IgD-negative memory B cell (primary cell): ENCODE data around the gene GYG1. TPM values are rescaled to one million over a fixed set of nuclear protein-coding genes. Genes with fewer than 3 reads are reported as not detected.

Experiments used
- H3K27ac Mint-ChIP-seq, 3 donors: one replicate each; pipeline ENCODE4 v1.8.0; 2020 to 2022; ENCODE audit warnings: mild to moderate bottlenecking in 3 of 3, mixed read lengths in 3 of 3, moderate library complexity in 1 of 3
- H3K27me3 Mint-ChIP-seq: one replicate; pipeline ENCODE4 v1.8.0; 2021; ENCODE audit warnings: mixed read lengths
- H3K36me3 Mint-ChIP-seq: one replicate; pipeline ENCODE4 v1.8.0; 2020; ENCODE audit warnings: mild to moderate bottlenecking, mixed read lengths
- H3K4me1 Mint-ChIP-seq, 3 donors: one replicate each; pipeline ENCODE4 v1.8.0; 2020 to 2022; ENCODE audit warnings: mixed read lengths in 3 of 3, mild to moderate bottlenecking in 1 of 3
- H3K4me3 Mint-ChIP-seq, 4 donors: one replicate each; pipeline ENCODE4 v1.8.0; 2020 to 2022; ENCODE audit warnings: mild to moderate bottlenecking in 4 of 4, mixed read lengths in 4 of 4, moderate library complexity in 3 of 4
- H3K9me3 Mint-ChIP-seq, 3 donors: one replicate each; pipeline ENCODE4 v1.8.0; 2020 to 2021; ENCODE audit warnings: mixed read lengths in 3 of 3, mild to moderate bottlenecking in 1 of 3
- polyA plus RNA-seq: library from polyadenylated mRNA; unstranded; fragments of 300-500 nt; fragmentation: Illumina TruSeq; gene quantifications from one replicate; pipeline ENCODE4 v1.2.3, GENCODE V29; 2021

GYG1 gene
- polyA plus RNA-seq, 1 donor from 2014 or later, result 28.9 TPM

- Mint-ChIP-seq H3K4me3 (no peak overlapping the region), H3K4me1 (peaks cover 0 to 2% (median 0%) of the 10 kb centered on the region in 3 donors), H3K27ac (no peak overlapping the region)
These were observed 28.2 kb downstream of the GYG1 start for GRCh38 chr3:149019580-149019979.

DNA sequence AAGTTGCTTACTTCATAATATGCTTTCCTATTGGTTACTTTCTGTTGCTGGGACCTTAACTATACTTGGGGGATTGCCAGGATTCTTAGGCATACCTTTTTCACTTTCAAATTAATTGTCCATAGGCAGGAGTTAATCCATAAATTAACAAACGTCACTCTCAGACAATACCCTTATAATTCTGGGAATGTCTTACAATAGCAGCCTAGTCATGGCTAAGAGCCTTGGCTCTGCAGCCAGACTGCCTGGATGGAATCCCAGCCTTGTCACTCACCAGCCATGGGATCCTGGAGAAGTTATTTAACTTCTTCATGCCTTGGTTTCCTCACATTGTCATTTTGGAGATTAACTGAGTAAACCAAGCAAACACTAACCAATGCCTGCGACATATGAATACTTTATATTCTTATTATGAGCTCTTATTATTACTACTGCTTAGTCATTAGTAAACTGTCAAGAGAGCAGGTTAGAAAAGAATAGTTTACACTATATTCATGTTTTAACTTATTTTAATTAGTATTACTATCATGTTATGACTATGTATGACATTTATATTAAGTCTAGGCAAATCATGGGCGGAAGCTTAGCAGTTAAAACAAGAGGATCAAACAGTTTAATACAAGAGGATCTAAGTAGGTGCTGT is 29.0 kb downstream of the GYG1 start:
- Mint-ChIP-seq H3K9me3 (peaks cover 0 to 6% (median 2%) of the 10 kb centered on the region in 3 donors), H3K36me3 (peaks cover 15% of the 10 kb centered on the region), H3K27ac (no peak overlapping the region), H3K4me3 (no peak overlapping the region), H3K4me1 (peaks cover 0 to under 1% (median 0%) of the 10 kb centered on the region in 3 donors), H3K27me3 (no peaks in the 10 kb centered on the region)

More at GRCh38 chr3:149019580-149019979, 28.2 kb downstream of the GYG1 start:
- H3K9me3 Mint-ChIP-seq, result peaks cover 0 to under 1% (median 0%) of the 10 kb centered on the region in 3 donors
- no peaks in the 10 kb centered on the region for H3K27me3 Mint-ChIP-seq
- peaks cover 9% of the 10 kb centered on the region for H3K36me3 Mint-ChIP-seq

DNA sequence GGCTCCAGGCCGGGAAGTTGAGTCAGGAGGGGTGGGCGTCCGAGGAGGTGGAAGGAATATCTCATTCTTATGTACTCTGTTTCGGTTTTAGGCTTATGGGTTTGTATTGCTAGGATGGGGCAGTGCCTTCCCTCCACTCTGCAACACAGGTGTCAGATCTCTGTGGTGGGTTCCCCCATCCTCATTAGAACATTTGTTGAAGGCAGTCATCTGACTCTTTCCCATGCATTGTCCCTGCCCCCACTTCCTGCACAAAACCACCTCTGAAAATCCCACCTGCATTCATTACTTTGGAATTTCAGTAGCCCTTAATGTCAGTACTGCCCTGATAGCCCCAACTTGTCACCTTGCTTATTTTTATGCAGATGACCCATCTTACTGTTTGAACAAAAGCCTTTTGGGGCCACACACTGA is 29.5 kb downstream of the GYG1 start:
- Mint-ChIP-seq H3K36me3 (peaks cover 13% of the 10 kb centered on the region), H3K9me3 (peaks cover 0 to 6% (median 2%) of the 10 kb centered on the region in 3 donors), H3K4me3 (no peak overlapping the region), H3K4me1 (no peaks in the 10 kb centered on the region), H3K27me3 (no peaks in the 10 kb centered on the region), H3K27ac (no peak overlapping the region)

- H3K4me1 Mint-ChIP-seq, result no peaks in the 10 kb centered on the region
- H3K36me3 Mint-ChIP-seq, result peaks cover 13% of the 10 kb centered on the region
- peaks cover 0 to 6% (median 2%) of the 10 kb centered on the region in 3 donors for H3K9me3 Mint-ChIP-seq
- H3K4me3 Mint-ChIP-seq, result peak overlapping the region in 1 of 4 donors; percentile 33
- H3K27ac Mint-ChIP-seq, result no peak overlapping the region
- H3K27me3 Mint-ChIP-seq, result no peaks in the 10 kb centered on the region
These were observed 30.5 kb downstream of the GYG1 start for GRCh38 chr3:149021830-149022229.

- Mint-ChIP-seq H3K36me3 (peaks cover 13% of the 10 kb centered on the region), H3K4me1 (no peaks in the 10 kb centered on the region), H3K27ac (no peak overlapping the region), H3K4me3 (no peak overlapping the region), H3K9me3 (peaks cover 0 to 6% (median 2%) of the 10 kb centered on the region in 3 donors), H3K27me3 (no peaks in the 10 kb centered on the region)
These were observed 32.6 kb downstream of the GYG1 start for GRCh38 chr3:149023951-149024350.

- Mint-ChIP-seq H3K27me3 (no peaks in the 10 kb centered on the region), H3K27ac (no peak overlapping the region), H3K4me3 (no peak overlapping the region), H3K9me3 (peaks cover 0 to 6% (median 2%) of the 10 kb centered on the region in 3 donors), H3K36me3 (peaks cover 13% of the 10 kb centered on the region), H3K4me1 (no peaks in the 10 kb centered on the region)
These were observed 35.4 kb downstream of the GYG1 start for GRCh38 chr3:149026718-149027117.

- no peaks in the 10 kb centered on the region for H3K27me3 Mint-ChIP-seq
- H3K4me3 Mint-ChIP-seq, result no peak overlapping the region
- no peaks in the 10 kb centered on the region for H3K9me3 Mint-ChIP-seq
- H3K36me3 Mint-ChIP-seq, result peaks cover 10% of the 10 kb centered on the region
- H3K4me1 Mint-ChIP-seq, result no peaks in the 10 kb centered on the region
- H3K27ac Mint-ChIP-seq, result no peak overlapping the region
These were observed 39.8 kb downstream of the GYG1 start for GRCh38 chr3:149031096-149031495.

DNA sequence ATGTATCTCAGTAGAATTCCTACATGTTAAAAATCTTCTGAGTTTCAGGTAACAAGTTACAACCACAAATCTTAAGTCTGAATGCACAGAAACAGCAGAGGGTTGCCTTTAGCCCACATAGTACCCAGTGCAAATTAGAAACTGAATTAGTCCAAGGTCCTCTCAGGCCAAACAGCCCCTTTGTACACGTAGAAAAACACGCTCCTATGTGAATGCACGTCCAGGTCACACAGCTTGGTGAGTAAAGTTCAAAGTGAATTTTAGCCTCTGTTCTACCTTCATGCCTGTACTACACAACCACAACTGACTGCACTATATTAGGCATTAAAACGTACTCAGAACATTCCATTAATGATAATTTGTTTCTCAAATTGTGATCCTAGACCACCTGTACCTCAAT is 46.3 kb downstream of the GYG1 start:
- H3K4me1 Mint-ChIP-seq, result peaks cover 0 to 9% (median 1%) of the 10 kb centered on the region in 3 donors
- no peak overlapping the region for H3K27ac Mint-ChIP-seq
- H3K27me3 Mint-ChIP-seq, result no peaks in the 10 kb centered on the region
- H3K4me3 Mint-ChIP-seq, result no peak overlapping the region
- H3K36me3 Mint-ChIP-seq, result peaks cover 15% of the 10 kb centered on the region
- H3K9me3 Mint-ChIP-seq, result no peaks in the 10 kb centered on the region

DNA sequence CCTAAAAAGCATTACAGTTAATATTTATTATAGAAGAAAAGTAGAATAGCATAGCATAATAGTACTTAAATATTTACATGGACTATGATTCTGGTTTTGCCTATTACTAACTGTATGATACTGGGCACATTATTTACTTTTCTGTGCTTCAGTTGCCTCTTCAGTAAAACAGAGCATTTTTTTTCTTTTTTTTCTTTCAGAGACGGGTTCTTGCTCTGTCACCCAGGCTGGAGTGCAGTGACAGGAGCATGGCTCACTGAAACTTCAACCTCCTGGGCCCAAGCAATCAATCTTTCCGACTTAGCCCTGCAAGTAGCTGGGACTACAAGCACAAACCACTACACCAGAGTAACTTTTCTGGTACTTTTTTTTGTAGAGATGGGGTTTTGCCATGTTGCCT is 47.0 kb downstream of the GYG1 start:
- no peaks in the 10 kb centered on the region for H3K9me3 Mint-ChIP-seq
- H3K4me3 Mint-ChIP-seq, result no peak overlapping the region
- peaks cover 0 to 14% (median 5%) of the 10 kb centered on the region in 3 donors for H3K4me1 Mint-ChIP-seq
- H3K36me3 Mint-ChIP-seq, result peaks cover 15% of the 10 kb centered on the region
- H3K27me3 Mint-ChIP-seq, result no peaks in the 10 kb centered on the region
- H3K27ac Mint-ChIP-seq, result no peak overlapping the region

DNA sequence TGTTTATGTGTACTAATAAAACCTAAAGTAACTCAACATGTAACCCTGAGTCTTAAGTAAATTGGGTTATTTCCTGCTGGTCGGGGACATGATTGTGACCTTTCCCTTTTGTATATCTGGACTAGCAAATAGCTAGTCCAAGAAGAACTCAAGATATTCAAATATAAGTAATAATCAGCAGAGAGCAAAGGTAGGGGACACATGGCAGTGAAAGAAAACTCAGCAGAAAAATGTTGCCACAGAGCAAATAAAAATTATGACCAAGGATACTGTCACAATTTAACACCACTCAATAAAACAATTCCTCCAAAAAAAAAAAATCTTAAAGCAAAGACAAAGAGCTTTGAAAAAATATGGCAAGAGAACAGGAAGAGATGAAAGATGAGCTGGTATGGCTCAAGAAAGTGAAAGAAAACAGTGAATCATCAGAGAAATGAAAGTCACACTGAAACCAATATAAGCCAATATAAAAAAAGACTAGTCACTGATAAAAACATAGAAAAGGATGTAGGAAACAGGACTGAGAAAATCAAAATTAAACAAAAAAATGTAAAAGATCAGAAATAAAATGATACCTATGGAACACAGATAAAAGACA is 51.5 kb downstream of the GYG1 start:
- no peak overlapping the region for H3K27ac Mint-ChIP-seq
- H3K27me3 Mint-ChIP-seq, result no peaks in the 10 kb centered on the region
- H3K36me3 Mint-ChIP-seq, result peaks cover 12% of the 10 kb centered on the region
- H3K9me3 Mint-ChIP-seq, result no peaks in the 10 kb centered on the region
- peak overlapping the region in 1 of 4 donors; percentile 10 for H3K4me3 Mint-ChIP-seq
- H3K4me1 Mint-ChIP-seq, result peaks cover 0 to 16% (median 5%) of the 10 kb centered on the region in 3 donors

GRCh38 chr3:149044339-149045083 is 53.2 kb downstream of the GYG1 start:
- Mint-ChIP-seq H3K9me3 (no peaks in the 10 kb centered on the region), H3K4me1 (peaks cover 0 to 16% (median 5%) of the 10 kb centered on the region in 3 donors), H3K36me3 (peaks cover 12% of the 10 kb centered on the region), H3K27me3 (no peaks in the 10 kb centered on the region), H3K4me3 (no peak overlapping the region), H3K27ac (no peak overlapping the region)

DNA sequence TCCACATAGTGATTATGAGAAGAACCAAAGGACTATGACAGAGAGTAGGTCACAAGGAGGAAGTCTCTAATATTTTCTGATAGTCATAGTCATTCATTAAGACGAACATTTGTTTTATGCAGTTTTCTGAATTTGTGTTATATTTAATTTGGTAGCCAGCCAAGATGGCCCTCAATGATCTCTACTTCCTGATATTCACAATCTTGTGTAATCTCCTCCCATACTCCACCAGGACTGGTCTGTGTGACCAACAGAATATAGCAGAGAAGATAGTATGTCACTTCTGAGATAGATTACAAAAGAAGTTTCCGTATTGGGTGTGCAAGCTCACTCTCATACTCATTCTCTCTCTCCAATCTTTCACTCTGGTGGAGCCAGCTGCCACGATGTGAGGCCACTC is 64.2 kb downstream of the GYG1 start:
- no peaks in the 10 kb centered on the region for H3K4me1 Mint-ChIP-seq
- H3K4me3 Mint-ChIP-seq, result no peak overlapping the region
- no peak overlapping the region for H3K27ac Mint-ChIP-seq
- H3K36me3 Mint-ChIP-seq, result peaks cover 41% of the 10 kb centered on the region
- peaks cover 0 to 7% (median 0%) of the 10 kb centered on the region in 3 donors for H3K9me3 Mint-ChIP-seq
- no peaks in the 10 kb centered on the region for H3K27me3 Mint-ChIP-seq

- no peak overlapping the region for H3K27ac Mint-ChIP-seq
- peaks cover 0 to 6% (median 0%) of the 10 kb centered on the region in 3 donors for H3K9me3 Mint-ChIP-seq
- H3K4me3 Mint-ChIP-seq, result no peak overlapping the region
- H3K36me3 Mint-ChIP-seq, result peaks cover 32% of the 10 kb centered on the region
- H3K4me1 Mint-ChIP-seq, result no peaks in the 10 kb centered on the region
- H3K27me3 Mint-ChIP-seq, result no peaks in the 10 kb centered on the region
These were observed 66.9 kb downstream of the GYG1 start for GRCh38 chr3:149058198-149058597.

GRCh38 chr3:149058602-149059001 is 67.3 kb downstream of the GYG1 start:
- no peak overlapping the region for H3K27ac Mint-ChIP-seq
- peaks cover 0 to 4% (median 0%) of the 10 kb centered on the region in 3 donors for H3K9me3 Mint-ChIP-seq
- H3K4me1 Mint-ChIP-seq, result no peaks in the 10 kb centered on the region
- H3K36me3 Mint-ChIP-seq, result peaks cover 32% of the 10 kb centered on the region
- no peaks in the 10 kb centered on the region for H3K27me3 Mint-ChIP-seq
- no peak overlapping the region for H3K4me3 Mint-ChIP-seq

GRCh38 chr3:149061776-149062175 is 70.4 kb downstream of the GYG1 start:
- Mint-ChIP-seq H3K27me3 (no peaks in the 10 kb centered on the region), H3K4me3 (no peak overlapping the region), H3K27ac (peak overlapping the region in 1 of 3 donors; percentile 59), H3K9me3 (no peaks in the 10 kb centered on the region), H3K4me1 (peaks cover 0 to 2% (median 2%) of the 10 kb centered on the region in 3 donors), H3K36me3 (peaks cover 26% of the 10 kb centered on the region)
